Activated naive CD8-positive, alpha-beta T cell (primary cell): Measurements from ENCODE around the gene GRAMD1B.

Experiments used
- H3K27ac Mint-ChIP-seq: one replicate; pipeline ENCODE4 v1.8.0; 2021; ENCODE audit warnings: mixed read lengths
- H3K27me3 Mint-ChIP-seq: one replicate; pipeline ENCODE4 v1.8.0; 2021; ENCODE audit warnings: mixed read lengths
- H3K36me3 Mint-ChIP-seq: one replicate; pipeline ENCODE4 v1.8.0; 2021; ENCODE audit warnings: mixed read lengths
- H3K4me1 Mint-ChIP-seq: one replicate; pipeline ENCODE4 v1.8.0; 2021; ENCODE audit warnings: low read depth, mixed read lengths
- H3K4me3 Mint-ChIP-seq: one replicate; pipeline ENCODE4 v1.8.0; 2021; ENCODE audit warnings: mild to moderate bottlenecking, mixed read lengths
- H3K9me3 Mint-ChIP-seq: one replicate; pipeline ENCODE4 v1.8.0; 2021; ENCODE audit warnings: low read depth, mixed read lengths

The GRAMD1B gene

DNA sequence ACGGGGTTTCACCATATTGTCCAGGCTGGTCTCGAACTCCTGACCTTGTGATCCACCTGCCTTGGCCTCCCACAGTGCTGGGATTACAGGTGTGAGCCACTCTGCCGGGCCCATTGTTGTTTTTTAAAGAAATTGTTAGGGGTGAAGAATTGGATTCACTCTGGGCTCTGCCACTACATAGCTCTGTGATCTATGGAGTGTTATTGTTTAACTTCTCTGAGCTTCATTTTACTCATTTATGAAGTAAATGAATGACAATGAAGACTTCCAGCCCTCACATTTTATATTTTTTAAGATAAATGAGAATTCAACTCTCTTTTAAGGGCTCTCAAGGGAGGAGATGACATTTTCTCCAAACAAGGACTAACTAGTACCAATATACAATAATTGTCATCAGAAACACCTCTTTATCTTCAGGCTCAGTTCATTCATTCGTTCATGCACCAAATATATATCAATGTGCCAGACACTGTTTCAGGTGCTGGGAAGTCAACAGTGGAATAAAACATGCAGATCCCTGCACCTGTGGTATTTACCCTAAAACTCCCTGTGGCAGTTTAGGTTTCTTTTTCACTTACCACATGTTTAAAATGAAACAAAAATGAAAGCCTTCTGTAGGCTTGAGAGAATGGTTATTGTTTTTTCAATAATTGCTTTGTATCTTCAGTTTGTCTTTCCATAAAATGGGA lies 23.5 kb upstream of the GRAMD1B start:
- H3K9me3 Mint-ChIP-seq, result no peaks in the 10 kb centered on the region
- H3K4me1 Mint-ChIP-seq, result no peaks in the 10 kb centered on the region
- no peaks in the 10 kb centered on the region for H3K36me3 Mint-ChIP-seq
- H3K27me3 Mint-ChIP-seq, result peaks cover 1% of the 10 kb centered on the region
- H3K4me3 Mint-ChIP-seq, result no peak overlapping the region
- H3K27ac Mint-ChIP-seq, result no peak overlapping the region

DNA sequence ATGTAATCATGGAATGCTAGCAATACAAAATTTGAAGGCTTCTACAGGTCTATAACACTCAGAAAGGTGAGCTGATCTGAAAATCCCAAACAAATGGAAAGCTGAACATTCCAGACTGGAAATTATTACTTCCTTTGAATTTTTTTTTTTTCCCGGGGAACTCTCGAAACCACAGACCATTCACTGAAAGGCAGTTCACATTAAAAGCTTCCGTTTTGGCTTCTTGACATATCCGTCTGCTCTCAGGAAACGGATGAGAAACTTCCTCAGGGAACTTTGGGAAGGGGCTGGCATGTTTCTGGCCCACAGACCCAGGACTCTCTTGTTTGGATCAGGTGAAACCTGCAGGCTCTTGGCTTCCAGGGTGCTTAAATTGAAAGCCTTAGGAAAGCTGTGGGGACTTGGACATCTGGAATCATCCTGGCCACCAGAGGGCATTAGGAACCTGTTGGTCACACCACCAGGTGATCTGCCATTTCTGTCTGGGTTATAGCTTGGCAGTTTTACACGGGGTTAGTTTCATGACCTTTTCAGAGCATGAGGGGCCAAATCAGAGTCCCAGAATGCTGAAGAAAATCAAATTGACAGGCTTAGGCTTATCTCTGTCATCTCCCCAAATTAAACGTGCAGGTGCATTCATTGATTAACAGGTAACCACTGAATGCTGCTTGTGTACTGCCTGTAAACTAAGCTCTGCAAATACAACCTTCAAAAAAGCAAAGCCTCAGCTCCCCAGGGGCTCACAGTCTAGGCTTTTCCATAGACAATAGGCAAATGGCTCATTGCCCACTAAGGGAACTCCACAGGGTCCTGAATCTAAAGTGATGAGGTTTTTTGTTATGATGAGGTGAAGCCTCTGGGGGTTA lies 22.7 kb upstream of the GRAMD1B start:
- Mint-ChIP-seq H3K36me3 (no peaks in the 10 kb centered on the region), H3K27ac (no peak overlapping the region)

DNA sequence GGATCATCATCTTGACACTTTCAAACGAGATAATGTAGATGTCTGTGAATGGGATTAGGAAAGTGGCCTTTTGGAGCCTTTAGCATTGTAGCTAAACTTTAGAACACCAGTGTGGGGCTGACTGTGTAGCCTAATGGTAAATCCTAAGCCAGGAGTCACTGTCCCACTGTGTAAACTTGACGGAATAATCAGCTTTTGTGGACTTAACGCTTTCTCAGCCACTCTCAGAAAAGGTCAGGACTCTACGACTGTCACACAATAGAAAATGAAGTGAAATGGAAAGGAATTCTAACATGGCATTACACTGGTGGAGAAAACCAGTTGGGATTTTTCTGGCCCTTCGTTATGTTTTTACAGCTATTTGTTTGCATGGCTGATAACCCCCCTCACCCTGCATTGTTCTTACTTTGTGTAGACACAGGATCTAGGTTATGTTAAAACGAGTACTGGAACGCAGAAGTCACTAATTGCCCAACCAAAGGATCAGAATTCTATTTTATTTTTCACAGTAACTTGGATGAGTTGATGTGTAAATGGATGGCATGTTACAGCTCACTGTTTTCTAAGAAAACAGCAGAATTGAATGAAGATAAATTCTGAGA lies 22.0 kb upstream of the GRAMD1B start:
- no peaks in the 10 kb centered on the region for H3K9me3 Mint-ChIP-seq
- no peak overlapping the region for H3K4me3 Mint-ChIP-seq
- H3K4me1 Mint-ChIP-seq, result no peaks in the 10 kb centered on the region
- no peaks in the 10 kb centered on the region for H3K27me3 Mint-ChIP-seq
- H3K36me3 Mint-ChIP-seq, result no peaks in the 10 kb centered on the region
- H3K27ac Mint-ChIP-seq, result no peak overlapping the region

More for the DNA sequence above, 22.7 kb upstream of the GRAMD1B start:
- Mint-ChIP-seq H3K27me3 (peaks cover under 1% of the 10 kb centered on the region), H3K4me3 (no peak overlapping the region), H3K4me1 (no peaks in the 10 kb centered on the region), H3K9me3 (no peaks in the 10 kb centered on the region)

DNA sequence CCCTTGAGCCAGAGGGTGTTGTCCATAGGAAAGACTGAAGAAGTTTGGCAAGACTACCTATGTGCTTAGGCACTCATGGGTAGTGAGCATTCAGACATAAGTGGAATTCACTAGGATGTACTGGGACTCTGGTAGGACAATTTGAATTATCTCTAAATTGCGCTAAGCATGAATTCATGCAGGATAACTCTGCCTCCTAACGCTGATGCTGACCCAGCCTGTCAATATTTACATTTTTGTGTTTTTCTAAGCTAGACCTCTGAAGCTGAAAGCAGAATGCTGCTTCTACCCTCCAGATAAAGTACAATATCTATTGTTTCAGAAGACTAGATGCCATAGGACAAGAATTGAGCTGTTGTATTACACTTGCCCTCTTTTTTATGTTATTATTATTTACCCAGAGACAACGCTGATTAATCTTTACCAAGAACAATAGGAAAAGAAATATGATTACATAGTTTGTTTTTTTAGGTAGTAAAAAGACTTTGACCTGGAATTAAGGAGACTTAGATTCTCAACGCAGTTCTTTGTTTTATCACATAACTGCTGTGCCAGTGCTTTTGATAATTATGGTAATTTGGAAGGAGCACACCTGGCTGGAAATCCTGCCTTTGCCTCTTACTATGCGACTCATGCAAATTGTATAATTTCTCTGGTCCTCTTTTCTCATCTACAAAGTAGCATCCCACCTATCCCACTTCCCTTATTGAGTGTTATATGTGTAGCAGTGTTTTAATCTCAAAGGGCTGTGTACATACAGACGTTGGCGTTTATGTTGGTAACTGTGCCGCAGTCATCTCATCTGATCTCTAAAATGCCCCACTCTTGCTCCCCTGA lies 21.2 kb upstream of the GRAMD1B start:
- no peak overlapping the region for H3K4me3 Mint-ChIP-seq
- H3K27ac Mint-ChIP-seq, result no peak overlapping the region
- no peaks in the 10 kb centered on the region for H3K9me3 Mint-ChIP-seq

DNA sequence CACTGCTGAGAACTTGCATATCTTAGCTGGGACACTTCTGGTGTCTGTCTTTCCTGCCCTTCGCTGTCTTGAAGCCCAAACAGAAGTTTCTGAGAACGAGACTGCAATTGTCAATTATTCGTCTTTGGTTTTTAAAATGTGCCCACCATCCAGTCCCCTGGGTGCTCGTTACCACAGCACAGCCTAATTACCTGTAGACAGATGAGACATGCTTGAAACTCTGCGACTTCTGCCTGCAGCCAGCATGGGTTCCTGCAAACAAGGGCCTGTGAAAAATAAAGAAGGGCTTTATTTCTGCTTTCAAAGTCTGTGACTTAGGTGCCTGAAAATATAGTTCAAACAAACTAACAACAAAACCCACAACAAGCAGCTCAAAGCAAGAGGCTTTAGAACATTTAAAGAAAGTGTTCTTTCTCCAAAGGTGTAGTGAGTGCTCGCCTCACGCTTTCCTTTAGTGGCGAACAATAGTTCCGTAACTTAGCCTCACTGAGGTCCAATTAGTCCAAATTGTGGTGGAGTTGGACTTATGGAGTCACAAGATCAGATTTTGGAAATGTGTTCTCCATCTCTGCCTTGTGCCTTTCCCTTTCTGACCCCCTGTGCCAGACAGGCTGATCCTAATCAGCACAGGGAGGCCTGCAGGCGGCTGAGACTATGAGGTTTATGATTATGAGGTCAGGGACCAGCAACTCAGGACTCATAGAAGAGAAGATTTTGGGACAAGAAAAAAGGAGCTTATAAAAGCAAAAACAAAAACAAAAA lies 20.4 kb upstream of the GRAMD1B start:
- Mint-ChIP-seq H3K4me1 (no peaks in the 10 kb centered on the region), H3K27ac (no peak overlapping the region), H3K27me3 (peaks cover 1% of the 10 kb centered on the region), H3K36me3 (no peaks in the 10 kb centered on the region), H3K4me3 (no peak overlapping the region), H3K9me3 (no peaks in the 10 kb centered on the region)

More for the DNA sequence above, 21.2 kb upstream of the GRAMD1B start:
- H3K27me3 Mint-ChIP-seq, result peaks cover 1% of the 10 kb centered on the region
- H3K4me1 Mint-ChIP-seq, result no peaks in the 10 kb centered on the region
- no peaks in the 10 kb centered on the region for H3K36me3 Mint-ChIP-seq

DNA sequence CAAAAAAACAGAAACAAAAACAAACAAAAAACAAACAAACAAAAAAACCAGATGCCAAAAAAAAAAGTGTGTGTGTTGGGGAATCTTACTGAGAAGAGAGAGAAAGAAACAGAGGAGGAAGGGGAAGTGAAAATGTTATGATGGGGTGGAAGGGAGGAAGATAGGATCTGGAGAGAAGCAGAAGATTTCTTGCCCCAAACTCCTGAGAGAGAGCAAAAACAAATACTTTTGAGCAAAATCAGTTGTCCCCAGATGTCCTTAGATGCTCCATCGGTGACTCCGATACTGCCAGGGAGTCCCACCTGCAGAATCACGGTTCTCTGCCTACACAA lies 19.9 kb upstream of the GRAMD1B start:
- Mint-ChIP-seq H3K27me3 (peaks cover 1% of the 10 kb centered on the region), H3K4me3 (no peak overlapping the region), H3K9me3 (no peaks in the 10 kb centered on the region), H3K27ac (no peak overlapping the region), H3K36me3 (no peaks in the 10 kb centered on the region), H3K4me1 (no peaks in the 10 kb centered on the region)

DNA sequence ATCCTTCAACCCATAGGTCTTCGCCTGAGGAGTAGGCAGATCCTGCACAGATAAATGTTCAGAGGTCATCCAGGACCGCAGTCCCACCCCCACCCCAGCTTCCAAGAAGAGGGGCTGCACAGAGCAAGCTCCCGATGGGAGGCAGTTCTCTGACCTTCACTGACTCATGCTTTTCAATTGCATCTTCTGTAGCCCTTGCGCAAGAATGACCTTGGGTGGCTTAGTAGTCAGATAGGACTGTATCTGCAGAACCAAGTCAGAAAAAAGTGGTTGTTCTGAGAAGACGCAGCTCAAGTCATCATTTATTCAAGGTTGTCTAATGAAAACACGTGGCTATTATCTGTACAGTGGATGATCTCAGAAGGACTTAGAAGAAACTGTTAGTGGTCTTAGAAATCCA lies 16.4 kb upstream of the GRAMD1B start:
- H3K36me3 Mint-ChIP-seq, result no peaks in the 10 kb centered on the region
- peaks cover 3% of the 10 kb centered on the region for H3K27me3 Mint-ChIP-seq
- no peak overlapping the region for H3K4me3 Mint-ChIP-seq
- no peaks in the 10 kb centered on the region for H3K9me3 Mint-ChIP-seq
- H3K27ac Mint-ChIP-seq, result no peak overlapping the region
- no peaks in the 10 kb centered on the region for H3K4me1 Mint-ChIP-seq

DNA sequence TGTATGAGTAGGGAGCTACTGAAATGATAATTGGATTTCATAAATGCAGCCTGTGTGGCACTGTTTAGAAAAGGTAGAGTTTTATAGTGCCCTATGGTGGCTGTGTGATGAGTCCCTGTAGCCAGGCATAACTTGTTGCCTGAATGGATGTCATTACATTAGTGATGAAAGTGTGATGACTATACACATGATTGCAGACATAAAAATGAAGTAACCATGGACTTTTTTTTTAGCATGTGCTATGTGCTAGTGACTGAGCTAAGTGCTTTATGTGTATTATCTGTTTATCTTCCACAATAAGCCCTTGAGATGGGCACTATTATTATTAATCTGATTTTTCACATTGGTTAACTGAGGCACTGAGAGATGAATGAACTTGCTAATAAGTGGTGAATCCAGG lies 13.5 kb upstream of the GRAMD1B start:
- H3K4me3 Mint-ChIP-seq, result no peak overlapping the region
- no peaks in the 10 kb centered on the region for H3K9me3 Mint-ChIP-seq
- H3K27ac Mint-ChIP-seq, result no peak overlapping the region
- peaks cover 3% of the 10 kb centered on the region for H3K27me3 Mint-ChIP-seq
- H3K4me1 Mint-ChIP-seq, result no peaks in the 10 kb centered on the region
- H3K36me3 Mint-ChIP-seq, result no peaks in the 10 kb centered on the region

DNA sequence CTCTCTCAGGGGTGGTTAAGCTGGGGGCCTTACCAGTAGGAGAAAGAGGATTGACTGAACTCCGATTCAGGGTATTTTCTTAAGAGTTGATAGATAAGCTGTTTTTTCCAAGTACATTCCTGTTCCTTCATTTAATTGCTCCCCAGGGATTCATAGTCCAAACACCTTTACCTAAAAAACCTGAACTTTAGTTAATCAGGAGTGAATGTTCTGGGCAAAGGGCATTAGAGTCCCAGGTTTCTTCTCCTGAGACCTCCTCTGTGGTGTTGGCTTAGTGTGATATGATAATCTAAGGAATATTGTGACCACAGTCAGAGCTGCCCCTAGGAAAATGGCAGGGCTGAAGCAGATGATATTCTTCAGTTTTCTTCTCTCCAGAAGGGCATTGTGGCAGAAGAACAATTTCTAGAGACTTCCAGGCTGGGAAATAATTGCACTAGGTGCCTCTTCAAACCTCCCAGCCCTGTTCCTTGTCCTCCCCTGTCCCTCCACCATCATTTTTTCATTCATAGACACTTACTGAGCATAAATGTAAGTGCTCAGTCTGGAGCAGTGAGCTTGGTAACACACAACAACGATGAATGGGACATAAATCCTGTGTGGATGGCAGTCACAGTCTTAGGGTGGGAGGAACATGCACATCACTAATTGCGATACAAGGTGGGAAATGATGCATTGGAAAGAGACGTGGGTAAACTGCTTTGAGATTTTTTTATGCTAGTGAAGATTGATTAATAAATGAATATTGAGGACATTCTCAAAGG lies 11.5 kb upstream of the GRAMD1B start:
- Mint-ChIP-seq H3K9me3 (no peaks in the 10 kb centered on the region), H3K27me3 (peaks cover 8% of the 10 kb centered on the region), H3K4me3 (no peak overlapping the region), H3K4me1 (no peaks in the 10 kb centered on the region), H3K36me3 (peaks cover 3% of the 10 kb centered on the region), H3K27ac (no peak overlapping the region)

DNA sequence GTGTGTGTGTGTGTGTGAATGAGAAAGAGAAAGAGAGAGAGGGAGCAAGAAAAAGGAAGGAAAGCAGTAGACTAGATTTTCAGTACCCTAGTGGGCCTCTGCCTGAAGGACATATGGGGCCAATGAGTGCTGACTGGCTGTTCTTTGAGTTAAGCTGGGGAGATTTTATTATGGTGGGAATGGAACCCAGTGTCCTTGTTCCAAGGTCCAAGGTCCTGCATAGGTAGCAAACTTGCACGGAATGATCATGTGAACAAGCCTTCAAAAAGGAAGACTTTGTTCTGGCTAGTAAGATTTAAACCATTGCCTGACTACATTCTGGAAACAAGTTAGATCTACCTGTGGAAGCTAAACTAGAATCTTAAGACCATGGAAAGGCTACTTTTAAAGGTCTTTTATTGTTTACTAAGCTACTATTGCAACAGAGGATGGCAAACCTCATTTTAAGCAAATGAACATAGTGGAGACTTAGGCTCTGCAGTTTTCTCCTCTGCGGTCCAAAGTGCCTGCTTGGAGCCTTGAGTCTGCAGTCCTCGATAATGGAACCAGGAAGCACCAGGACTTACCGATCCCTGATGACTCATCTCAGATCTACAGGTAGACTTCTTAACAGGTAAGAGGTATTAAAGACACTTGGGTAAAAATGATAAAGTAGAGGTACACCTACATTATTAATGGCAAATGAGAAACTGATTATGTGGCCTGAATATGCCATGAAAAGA lies 10.2 kb upstream of the GRAMD1B start:
- H3K27ac Mint-ChIP-seq, result no peak overlapping the region
- peaks cover 3% of the 10 kb centered on the region for H3K36me3 Mint-ChIP-seq
- H3K27me3 Mint-ChIP-seq, result peaks cover 10% of the 10 kb centered on the region
- H3K9me3 Mint-ChIP-seq, result no peaks in the 10 kb centered on the region
- H3K4me3 Mint-ChIP-seq, result no peak overlapping the region
- no peaks in the 10 kb centered on the region for H3K4me1 Mint-ChIP-seq

DNA sequence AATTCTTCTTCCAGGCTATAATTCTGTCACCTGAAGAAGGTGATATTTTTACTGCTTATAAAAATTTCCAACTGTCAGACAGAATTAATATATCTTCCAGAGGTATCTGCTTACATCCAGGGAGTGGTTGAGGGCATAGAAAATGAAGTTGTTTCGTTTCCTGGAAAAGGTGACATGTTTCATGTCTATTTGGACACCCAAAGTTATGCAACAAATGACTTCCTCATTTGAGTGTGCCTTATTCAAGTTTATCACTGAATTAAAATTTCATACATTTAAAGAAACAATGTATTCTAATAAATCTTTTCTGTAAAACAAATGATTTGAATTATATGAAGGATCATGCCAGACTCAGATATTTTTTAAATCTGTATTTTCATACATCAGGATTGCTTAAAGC lies 8.5 kb upstream of the GRAMD1B start:
- no peaks in the 10 kb centered on the region for H3K9me3 Mint-ChIP-seq
- peaks cover 12% of the 10 kb centered on the region for H3K27me3 Mint-ChIP-seq
- no peaks in the 10 kb centered on the region for H3K4me1 Mint-ChIP-seq
- H3K27ac Mint-ChIP-seq, result no peak overlapping the region
- peaks cover 3% of the 10 kb centered on the region for H3K36me3 Mint-ChIP-seq
- H3K4me3 Mint-ChIP-seq, result no peak overlapping the region

DNA sequence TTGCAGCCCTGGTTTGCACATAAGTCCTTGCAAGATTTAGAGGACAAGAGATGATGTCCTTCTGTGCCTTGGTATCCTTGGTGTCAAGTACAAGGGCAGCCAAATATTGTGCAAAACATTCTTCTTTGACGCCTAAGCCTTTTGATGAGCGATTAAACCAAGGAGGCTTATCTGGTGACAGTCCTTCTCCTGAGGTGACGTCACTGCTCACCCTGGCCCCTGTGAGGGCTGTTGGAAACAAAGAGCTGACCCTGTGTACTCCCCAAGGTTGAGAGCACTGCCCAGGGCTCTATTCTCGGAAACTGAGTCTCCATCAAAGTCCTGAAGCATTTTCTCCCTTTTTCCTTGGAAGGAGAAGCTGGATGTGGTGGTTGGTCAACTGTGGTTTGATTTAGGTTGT lies 4.7 kb upstream of the GRAMD1B start:
- peaks cover 10% of the 10 kb centered on the region for H3K27me3 Mint-ChIP-seq
- peaks cover 3% of the 10 kb centered on the region for H3K36me3 Mint-ChIP-seq
- peaks cover 8% of the 10 kb centered on the region for H3K4me1 Mint-ChIP-seq
- no peak overlapping the region for H3K4me3 Mint-ChIP-seq
- no peak overlapping the region for H3K27ac Mint-ChIP-seq
- no peaks in the 10 kb centered on the region for H3K9me3 Mint-ChIP-seq

DNA sequence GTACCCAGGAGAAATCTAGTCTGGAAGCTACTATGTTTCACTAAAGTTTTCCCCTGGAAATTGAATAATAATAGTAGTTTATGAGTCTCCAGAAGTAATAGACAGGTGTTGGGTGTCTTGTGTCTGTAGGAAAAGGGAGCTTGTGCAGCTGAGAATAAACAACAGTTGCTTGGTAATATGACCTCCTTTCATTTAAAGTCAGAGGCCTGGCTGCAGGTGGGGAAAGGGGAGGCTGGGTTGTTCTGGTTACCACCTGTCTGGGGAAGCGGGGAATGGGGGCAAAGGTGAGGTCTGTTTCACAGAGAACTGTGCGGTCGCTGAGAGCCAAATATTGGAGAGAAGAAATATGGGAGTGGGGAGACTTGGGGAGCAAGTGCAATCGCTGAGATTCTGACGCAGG lies 3.3 kb upstream of the GRAMD1B start:
- peaks cover 3% of the 10 kb centered on the region for H3K36me3 Mint-ChIP-seq
- no peaks in the 10 kb centered on the region for H3K9me3 Mint-ChIP-seq
- peaks cover 10% of the 10 kb centered on the region for H3K27me3 Mint-ChIP-seq
- no peak overlapping the region for H3K4me3 Mint-ChIP-seq
- no peak overlapping the region for H3K27ac Mint-ChIP-seq
- peaks cover 14% of the 10 kb centered on the region for H3K4me1 Mint-ChIP-seq
